ENCODE results near the gene APP.

DNA sequence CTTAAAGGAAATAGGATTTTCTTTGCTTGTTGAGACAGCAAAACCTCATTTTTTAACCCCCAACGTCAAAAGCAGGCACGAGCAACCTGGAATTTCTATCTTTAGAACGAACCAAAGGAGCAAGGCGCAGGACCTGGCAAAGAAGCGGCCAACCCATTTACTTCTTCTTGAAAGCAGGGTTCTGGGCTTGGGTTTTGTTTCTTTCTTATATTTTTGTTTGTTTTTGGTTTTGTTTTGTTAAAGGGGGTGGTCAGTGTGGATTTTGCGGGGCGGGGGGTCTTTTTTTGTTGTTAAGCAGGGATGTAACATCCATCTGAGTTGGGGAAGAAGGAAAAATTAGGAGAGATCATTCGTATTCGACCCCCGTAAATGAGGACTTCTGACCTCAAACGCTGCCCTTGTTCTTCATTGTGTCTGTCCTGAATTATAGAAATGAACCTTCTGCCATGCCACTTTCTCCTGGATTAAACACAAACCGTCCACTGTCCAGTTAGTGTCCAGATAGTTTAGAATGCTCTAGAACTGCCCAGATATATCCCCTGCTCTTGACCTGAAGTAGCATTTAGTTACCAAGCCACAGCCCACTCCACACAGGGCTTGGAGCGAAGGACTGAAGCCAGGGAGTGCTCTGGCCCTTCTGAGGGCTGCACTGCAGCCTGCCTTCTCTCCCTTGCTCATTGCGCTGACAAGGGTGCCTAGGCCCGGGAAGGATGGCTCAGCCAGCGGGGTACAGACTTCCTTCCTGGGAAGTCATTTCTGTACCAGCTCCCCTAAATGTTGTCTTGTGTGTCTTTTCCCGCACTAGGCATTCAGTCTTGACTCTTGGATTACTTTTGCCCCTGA lies 909 bp upstream of the APP start:
- TF ChIP-seq, protein P1, sequence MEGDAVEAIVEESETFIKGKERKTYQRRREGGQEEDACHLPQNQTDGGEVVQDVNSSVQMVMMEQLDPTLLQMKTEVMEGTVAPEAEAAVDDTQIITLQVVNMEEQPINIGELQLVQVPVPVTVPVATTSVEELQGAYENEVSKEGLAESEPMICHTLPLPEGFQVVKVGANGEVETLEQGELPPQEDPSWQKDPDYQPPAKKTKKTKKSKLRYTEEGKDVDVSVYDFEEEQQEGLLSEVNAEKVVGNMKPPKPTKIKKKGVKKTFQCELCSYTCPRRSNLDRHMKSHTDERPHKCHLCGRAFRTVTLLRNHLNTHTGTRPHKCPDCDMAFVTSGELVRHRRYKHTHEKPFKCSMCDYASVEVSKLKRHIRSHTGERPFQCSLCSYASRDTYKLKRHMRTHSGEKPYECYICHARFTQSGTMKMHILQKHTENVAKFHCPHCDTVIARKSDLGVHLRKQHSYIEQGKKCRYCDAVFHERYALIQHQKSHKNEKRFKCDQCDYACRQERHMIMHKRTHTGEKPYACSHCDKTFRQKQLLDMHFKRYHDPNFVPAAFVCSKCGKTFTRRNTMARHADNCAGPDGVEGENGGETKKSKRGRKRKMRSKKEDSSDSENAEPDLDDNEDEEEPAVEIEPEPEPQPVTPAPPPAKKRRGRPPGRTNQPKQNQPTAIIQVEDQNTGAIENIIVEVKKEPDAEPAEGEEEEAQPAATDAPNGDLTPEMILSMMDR (IDR thresholded peaks at IDR 0.05; ENCODE audit: low read depth, low read length), result no peak
- no peak for TF ChIP-seq EZH2phosphoT487 (IDR thresholded peaks at IDR 0.05; ENCODE audit: low read depth)

Measured in OCI-LY3 (cell line).